ENCODE measurements around the gene ATAD3A. TPM values are rescaled to one million over a fixed set of nuclear protein-coding genes. Genes with fewer than 3 reads are reported as not detected.
"Not testable (repeated sequence)": the region's sequence is repeated elsewhere in the genome, so short reads cannot be mapped to it uniquely, and the experiment has no call there.

ATAD3A gene
- polyA plus RNA-seq, 1 of the 3 experiments (the other 2 are of a cell fraction): 40.2 TPM

- Histone ChIP-seq H2AFZ (ENCODE audit: low read depth) (no peak overlapping the region), H3K27ac (ENCODE audit: low read depth in 2 of 2, low read length in 1 of 2) (no peak overlapping the region), H3K4me3 (ENCODE audit: low read depth in 2 of 2, low read length in 1 of 2) (no peak overlapping the region), H3K36me3 (replicated peaks in 1 of 2; ENCODE audit: control insufficient read depth in 1 of 2, insufficient read depth in 2 of 2, low read length in 1 of 2) (peaks cover 26 to 31% of the 10 kb centered on the region in 2 experiments), H3F3A (replicated peaks; ENCODE audit: insufficient read depth) (no peaks in the 10 kb centered on the region), H4K20me1 (ENCODE audit: insufficient read depth) (no peaks in the 10 kb centered on the region), H3K9me2 (no peaks in the 10 kb centered on the region), H3K9ac (no peak overlapping the region), H3K79me2 (ENCODE audit: insufficient read depth) (no peaks in the 10 kb centered on the region), H3K4me1 (ENCODE audit: control insufficient read depth in 1 of 2, insufficient read depth in 2 of 2, low read depth in 1 of 2, low read length in 1 of 2) (no peaks in the 10 kb centered on the region), H3K27me3 (ENCODE audit: insufficient read depth) (no peaks in the 10 kb centered on the region), H3K4me2 (no peak overlapping the region), H3K9me3 (no peaks in the 10 kb centered on the region)
- DNase-seq: no peak
- 70% methylated on average over 2 of the region's 25 CpGs for WGBS (ENCODE audit: low lambda C conversion rate)
- TF ChIP-seq RCOR1 (IDR thresholded peaks at IDR 0.05; ENCODE audit: low read length): no peak
- no peak for TF ChIP-seq CTCF (IDR thresholded peaks at IDR 0.05)
- no peak for TF ChIP-seq TAF1 (IDR thresholded peaks at IDR 0.05; ENCODE audit: borderline replicate concordance, low read depth, low read length)
- no peak for TF ChIP-seq NFIC (IDR thresholded peaks at IDR 0.05; ENCODE audit: borderline replicate concordance)
- no peak for TF ChIP-seq GABPA (IDR thresholded peaks at IDR 0.05; ENCODE audit: low read depth)
- ChIA-PET CTCF (interaction anchor here (1.4 to 2.2 kb wide), 2 partner anchors 14 to 15 kb away, joined by 5 to 6 read pairs; no protein-coding TSS in a partner anchor), POLR2A (no interaction called here)
Observed at GRCh38 chr1:1490633-1491230, 21.2 kb upstream of the ATAD3A start.

GRCh38 chr1:1491601-1492000, 20.4 kb upstream of the ATAD3A start:
- CTCF ChIA-PET: interaction anchor here (1.4 to 2.2 kb wide), 2 partner anchors 13 to 14 kb away, joined by 5 to 6 read pairs; no protein-coding TSS in a partner anchor

GRCh38 chr1:1494311-1494710, 17.7 kb upstream of the ATAD3A start:
- no CpG with 5 or more reads among the region's 22 CpGs for WGBS (ENCODE audit: low lambda C conversion rate)
- H3K27me3 ChIP-seq (ENCODE audit: insufficient read depth); H4K20me1 ChIP-seq (ENCODE audit: insufficient read depth); H3K4me1 ChIP-seq (ENCODE audit: control insufficient read depth in 1 of 2, insufficient read depth in 2 of 2, low read depth in 1 of 2, low read length in 1 of 2); H3K27ac ChIP-seq (ENCODE audit: low read depth in 2 of 2, low read length in 1 of 2); H3K9ac ChIP-seq; H3K4me2 ChIP-seq; DNase-seq; POLR2A ChIA-PET; H3K9me2 ChIP-seq; H3F3A ChIP-seq (replicated peaks; ENCODE audit: insufficient read depth); H3K79me2 ChIP-seq (ENCODE audit: insufficient read depth); H3K4me3 ChIP-seq (ENCODE audit: low read depth in 2 of 2, low read length in 1 of 2); H2AFZ ChIP-seq (ENCODE audit: low read depth); CTCF ChIA-PET; H3K9me3 ChIP-seq: not testable (repeated sequence)
- peaks cover 22 to 31% of the 10 kb centered on the region in 2 experiments for H3K36me3 ChIP-seq (replicated peaks in 1 of 2; ENCODE audit: control insufficient read depth in 1 of 2, insufficient read depth in 2 of 2, low read length in 1 of 2)

More at GRCh38 chr1:1491601-1492000, 20.4 kb upstream of the ATAD3A start:
- Histone ChIP-seq H3K4me3 (ENCODE audit: low read depth in 2 of 2, low read length in 1 of 2) (no peak overlapping the region), H3K4me2 (no peak overlapping the region), H3K79me2 (ENCODE audit: insufficient read depth) (no peaks in the 10 kb centered on the region), H3K9me2 (no peaks in the 10 kb centered on the region), H3K9ac (no peak overlapping the region), H4K20me1 (ENCODE audit: insufficient read depth) (no peaks in the 10 kb centered on the region), H3K27ac (ENCODE audit: low read depth in 2 of 2, low read length in 1 of 2) (no peak overlapping the region), H3K9me3 (no peaks in the 10 kb centered on the region), H3K4me1 (ENCODE audit: control insufficient read depth in 1 of 2, insufficient read depth in 2 of 2, low read depth in 1 of 2, low read length in 1 of 2) (no peaks in the 10 kb centered on the region), H2AFZ (ENCODE audit: low read depth) (no peak overlapping the region), H3K36me3 (replicated peaks in 1 of 2; ENCODE audit: control insufficient read depth in 1 of 2, insufficient read depth in 2 of 2, low read length in 1 of 2) (peaks cover 29 to 31% of the 10 kb centered on the region in 2 experiments), H3K27me3 (ENCODE audit: insufficient read depth) (no peaks in the 10 kb centered on the region), H3F3A (replicated peaks; ENCODE audit: insufficient read depth) (no peaks in the 10 kb centered on the region)
- TF ChIP-seq TEAD4 (IDR thresholded peaks at IDR 0.05; ENCODE audit: borderline replicate concordance, insufficient read depth) (no peak), TAF1 (IDR thresholded peaks at IDR 0.05; ENCODE audit: borderline replicate concordance, low read depth, low read length) (no peak), FOXJ3 (CRISPR knock-in tag; IDR thresholded peaks at IDR 0.05) (no peak), POLR2AphosphoS5 (IDR thresholded peaks at IDR 0.05; ENCODE audit: low read depth, low read length) (no peak)
- no peak for DNase-seq
- WGBS (ENCODE audit: low lambda C conversion rate): 98% methylated on average over 8 of the region's 10 CpGs
- POLR2A ChIA-PET: no interaction called here

- POLR2A ChIA-PET; H2AFZ ChIP-seq (ENCODE audit: low read depth); H3K4me3 ChIP-seq (ENCODE audit: low read depth in 2 of 2, low read length in 1 of 2); H3K4me2 ChIP-seq; H3K27me3 ChIP-seq (ENCODE audit: insufficient read depth); H3K27ac ChIP-seq (ENCODE audit: low read depth in 2 of 2, low read length in 1 of 2); H3K9me3 ChIP-seq; H3K79me2 ChIP-seq (ENCODE audit: insufficient read depth); H3K9me2 ChIP-seq; CTCF ChIA-PET; H3K4me1 ChIP-seq (ENCODE audit: control insufficient read depth in 1 of 2, insufficient read depth in 2 of 2, low read depth in 1 of 2, low read length in 1 of 2); DNase-seq; H4K20me1 ChIP-seq (ENCODE audit: insufficient read depth); H3F3A ChIP-seq (replicated peaks; ENCODE audit: insufficient read depth); H3K9ac ChIP-seq: not testable (repeated sequence)
- 91% methylated on average over 11 of the region's 18 CpGs for WGBS (ENCODE audit: low lambda C conversion rate)
- peaks cover 13 to 31% of the 10 kb centered on the region in 2 experiments for H3K36me3 ChIP-seq (replicated peaks in 1 of 2; ENCODE audit: control insufficient read depth in 1 of 2, insufficient read depth in 2 of 2, low read length in 1 of 2)
Observed at GRCh38 chr1:1495461-1495975, 16.4 kb upstream of the ATAD3A start.
